ENCODE results near the gene AUTS2.

The AUTS2 gene

DNA sequence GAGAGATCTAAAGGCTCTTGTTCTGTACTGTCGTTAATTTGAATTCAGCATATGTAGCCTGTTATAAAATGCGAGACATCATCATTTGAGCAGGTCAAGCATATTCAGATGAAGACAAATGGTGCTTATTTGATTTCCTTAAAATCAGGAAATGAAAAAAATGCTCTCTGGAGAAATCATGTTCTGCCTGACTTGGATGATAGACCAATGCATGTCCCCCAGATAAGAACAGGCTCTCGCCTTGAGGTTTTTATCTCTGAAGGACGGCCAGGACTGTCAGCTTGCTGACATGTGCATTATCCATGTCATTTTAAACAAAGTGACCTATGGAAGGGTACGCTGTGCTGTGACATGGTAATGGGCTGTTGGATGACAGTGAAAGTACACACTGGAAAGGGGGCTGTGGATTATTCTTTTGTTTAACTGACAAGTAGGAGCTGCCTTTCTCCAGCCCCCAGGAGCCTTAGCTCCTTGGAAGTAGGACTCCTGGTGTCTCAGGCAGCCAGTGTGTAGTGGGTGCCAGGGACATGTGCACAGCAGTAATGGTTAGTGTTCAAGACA lies 838.6 kb downstream of the AUTS2 start:
- TF ChIP-seq POU2F2 (IDR thresholded peaks at IDR 0.05; ENCODE audit: low read depth, low read length) (no peak), SPI1 (IDR thresholded peaks at IDR 0.05; ENCODE audit: low read depth, low read length) (no peak), TAF1 (IDR thresholded peaks at IDR 0.05; ENCODE audit: low read depth, low read length) (no peak), POLR2A (IDR thresholded peaks at IDR 0.05; ENCODE audit: low read depth, low read length) (no peak), POLR2AphosphoS5 (IDR thresholded peaks at IDR 0.05; ENCODE audit: low read depth, low read length) (no peak), PAX5 (IDR thresholded peaks at IDR 0.05; ENCODE audit: insufficient read depth, low read length, severe bottlenecking) (no peak)
- FAIRE-seq (no peak), DNase-seq (ENCODE audit: insufficient read length, low spot score) (no peak)

DNA sequence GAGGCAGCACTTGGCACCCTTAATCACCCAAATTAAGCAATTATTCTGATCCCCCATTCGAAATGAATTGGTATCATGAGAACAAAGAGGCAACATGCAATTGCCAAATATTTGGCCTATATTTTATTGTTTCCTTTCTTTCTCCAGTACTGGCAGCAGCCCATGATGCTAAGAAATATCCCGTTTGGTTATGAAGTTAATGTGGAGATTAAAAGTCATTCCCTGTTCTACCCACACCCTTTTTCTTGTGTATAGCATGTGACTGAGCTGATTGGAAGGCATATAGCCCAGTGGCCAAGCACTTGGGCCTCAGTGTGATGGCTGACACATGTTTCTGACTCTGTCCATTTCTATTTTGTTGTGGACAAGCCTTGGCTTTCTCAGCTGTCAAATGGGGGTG lies 841.4 kb downstream of the AUTS2 start:
- TF ChIP-seq TAF1 (IDR thresholded peaks at IDR 0.05; ENCODE audit: low read depth, low read length) (no peak), POLR2A (IDR thresholded peaks at IDR 0.05; ENCODE audit: low read depth, low read length) (no peak), POLR2AphosphoS5 (IDR thresholded peaks at IDR 0.05; ENCODE audit: low read depth, low read length) (no peak), SPI1 (IDR thresholded peaks at IDR 0.05; ENCODE audit: low read depth, low read length) (no peak), PAX5 (IDR thresholded peaks at IDR 0.05; ENCODE audit: insufficient read depth, low read length, severe bottlenecking) (no peak), POU2F2 (IDR thresholded peaks at IDR 0.05; ENCODE audit: low read depth, low read length) (no peak)
- no peak for FAIRE-seq
- no peak for DNase-seq (ENCODE audit: insufficient read length, low spot score)

DNA sequence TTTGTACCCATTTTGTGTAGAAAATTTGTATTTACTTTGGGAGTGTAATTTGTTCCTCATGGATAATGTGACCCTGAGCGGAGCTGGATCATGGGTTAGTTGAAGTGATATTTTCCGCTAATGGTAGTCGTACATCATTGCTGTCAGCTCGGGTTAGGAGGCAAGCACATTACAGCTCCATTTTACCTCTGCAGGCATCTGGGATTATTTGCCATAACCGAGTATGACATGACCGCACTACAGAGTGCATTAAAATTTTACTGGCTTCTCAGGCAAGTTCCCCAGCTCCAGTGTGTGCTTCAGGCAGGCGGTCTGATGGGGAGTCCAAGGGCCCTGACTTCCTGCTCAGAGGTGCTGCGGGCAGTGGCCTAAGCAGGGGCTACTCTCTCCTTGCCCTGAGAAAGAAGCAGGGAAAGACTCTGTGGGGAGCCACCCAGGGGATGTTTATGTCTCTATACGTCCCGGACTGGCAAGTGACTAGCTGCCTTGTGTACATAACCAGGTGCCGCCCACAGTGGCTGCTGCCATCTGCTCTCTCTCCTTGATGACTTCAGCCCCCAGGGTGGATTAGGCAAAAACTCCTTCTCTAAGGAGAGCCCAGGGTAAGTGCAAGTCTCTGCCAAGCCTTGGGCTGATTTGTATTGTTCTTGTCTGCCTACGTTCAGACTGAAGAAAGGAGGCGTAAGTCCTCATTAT lies 848.3 kb downstream of the AUTS2 start:
- TF ChIP-seq POLR2A (IDR thresholded peaks at IDR 0.05; ENCODE audit: low read depth, low read length) (no peak), SPI1 (IDR thresholded peaks at IDR 0.05; ENCODE audit: low read depth, low read length) (no peak), TAF1 (IDR thresholded peaks at IDR 0.05; ENCODE audit: low read depth, low read length) (no peak), POU2F2 (IDR thresholded peaks at IDR 0.05; ENCODE audit: low read depth, low read length) (no peak), PAX5 (IDR thresholded peaks at IDR 0.05; ENCODE audit: insufficient read depth, low read length, severe bottlenecking) (no peak), POLR2AphosphoS5 (IDR thresholded peaks at IDR 0.05; ENCODE audit: low read depth, low read length) (no peak)
- DNase-seq (ENCODE audit: insufficient read length, low spot score) (no peak), FAIRE-seq (no peak)

DNA sequence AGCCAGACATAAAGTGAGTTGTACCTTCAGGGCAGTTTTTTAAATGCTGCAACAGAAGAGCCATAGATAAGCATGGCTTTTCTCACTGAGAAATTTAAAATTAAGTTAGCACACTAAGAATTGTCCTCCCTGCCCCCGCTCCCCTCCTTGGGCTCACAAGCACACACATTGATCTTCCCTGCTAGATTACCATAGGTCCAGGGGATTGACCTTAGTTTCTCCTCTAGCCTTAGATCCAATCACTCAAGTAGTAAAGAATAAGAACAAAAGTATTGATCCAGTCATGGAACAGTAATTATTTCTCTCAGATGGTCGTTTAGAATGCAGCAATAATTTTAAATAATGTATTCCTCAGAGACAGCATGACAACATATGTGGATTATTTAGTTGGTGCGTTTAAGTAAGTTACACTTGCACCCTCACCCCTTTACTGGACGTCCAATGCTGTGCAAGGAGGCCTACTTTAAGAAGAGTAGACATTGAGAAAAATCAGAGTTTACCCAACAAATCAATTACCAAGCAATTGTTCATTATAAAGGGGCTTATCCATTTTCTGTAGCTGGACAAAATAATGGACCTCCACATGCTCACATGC lies 850.1 kb downstream of the AUTS2 start:
- FAIRE-seq (no peak), DNase-seq (ENCODE audit: insufficient read length, low spot score) (no peak)
- TF ChIP-seq PAX5 (IDR thresholded peaks at IDR 0.05; ENCODE audit: insufficient read depth, low read length, severe bottlenecking) = no peak
- TF ChIP-seq POLR2A (IDR thresholded peaks at IDR 0.05; ENCODE audit: low read depth, low read length) = no peak
- TF ChIP-seq POU2F2 (IDR thresholded peaks at IDR 0.05; ENCODE audit: low read depth, low read length) = no peak
- TF ChIP-seq TAF1 (IDR thresholded peaks at IDR 0.05; ENCODE audit: low read depth, low read length) = no peak
- no peak for TF ChIP-seq SPI1 (IDR thresholded peaks at IDR 0.05; ENCODE audit: low read depth, low read length)
- no peak for TF ChIP-seq POLR2AphosphoS5 (IDR thresholded peaks at IDR 0.05; ENCODE audit: low read depth, low read length)

DNA sequence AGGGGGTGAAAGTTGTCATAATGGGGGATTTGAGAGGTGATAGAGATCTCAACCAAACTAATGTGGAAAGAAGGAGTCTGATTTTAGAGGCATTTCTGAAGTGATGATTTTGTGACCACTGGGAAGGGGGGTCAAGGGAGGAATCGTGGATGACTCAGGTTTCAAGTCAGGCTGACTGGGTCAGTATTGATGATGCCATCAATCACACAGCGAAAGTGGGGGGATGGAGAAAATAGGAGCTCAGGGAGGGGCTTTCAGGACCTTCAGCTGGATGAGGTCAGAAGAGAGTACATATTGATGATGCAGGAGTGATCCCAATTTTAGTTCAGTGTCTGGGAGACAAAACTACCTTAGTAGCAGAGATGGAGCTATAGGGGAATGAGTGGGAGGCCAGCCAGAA lies 852.5 kb downstream of the AUTS2 start:
- FAIRE-seq (no peak), DNase-seq (ENCODE audit: insufficient read length, low spot score) (no peak)
- TF ChIP-seq SPI1 (IDR thresholded peaks at IDR 0.05; ENCODE audit: low read depth, low read length) = no peak
- TF ChIP-seq TAF1 (IDR thresholded peaks at IDR 0.05; ENCODE audit: low read depth, low read length) = no peak
- TF ChIP-seq POU2F2 (IDR thresholded peaks at IDR 0.05; ENCODE audit: low read depth, low read length) = no peak
- TF ChIP-seq POLR2AphosphoS5 (IDR thresholded peaks at IDR 0.05; ENCODE audit: low read depth, low read length) = no peak
- no peak for TF ChIP-seq POLR2A (IDR thresholded peaks at IDR 0.05; ENCODE audit: low read depth, low read length)
- TF ChIP-seq PAX5 (IDR thresholded peaks at IDR 0.05; ENCODE audit: insufficient read depth, low read length, severe bottlenecking) = no peak

DNA sequence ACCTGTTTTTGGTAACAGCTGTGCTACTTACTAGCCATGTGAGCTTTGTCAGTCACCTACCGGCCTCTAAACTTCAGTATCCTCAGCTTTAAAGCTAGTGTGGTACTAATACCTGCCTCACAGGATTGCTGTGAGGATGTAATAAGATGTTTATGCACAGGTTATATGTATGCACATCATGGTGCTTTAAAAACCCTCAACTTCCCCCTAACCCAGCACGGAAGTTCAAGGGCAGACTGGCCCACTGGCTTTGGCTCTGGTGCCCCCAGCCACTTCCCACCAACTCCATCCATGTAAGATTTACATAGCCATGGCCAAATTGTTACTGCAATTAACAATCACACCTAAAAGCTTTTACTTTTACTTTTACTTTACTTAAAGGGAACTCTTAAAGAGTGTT lies 857.6 kb downstream of the AUTS2 start:
- DNase-seq (ENCODE audit: insufficient read length, low spot score) (no peak), FAIRE-seq (peak; percentile 57)
- TF ChIP-seq POLR2AphosphoS5 (IDR thresholded peaks at IDR 0.05; ENCODE audit: low read depth, low read length) (no peak), PAX5 (IDR thresholded peaks at IDR 0.05; ENCODE audit: insufficient read depth, low read length, severe bottlenecking) (no peak), POU2F2 (IDR thresholded peaks at IDR 0.05; ENCODE audit: low read depth, low read length) (no peak), POLR2A (IDR thresholded peaks at IDR 0.05; ENCODE audit: low read depth, low read length) (no peak), SPI1 (IDR thresholded peaks at IDR 0.05; ENCODE audit: low read depth, low read length) (no peak), TAF1 (IDR thresholded peaks at IDR 0.05; ENCODE audit: low read depth, low read length) (no peak)

DNA sequence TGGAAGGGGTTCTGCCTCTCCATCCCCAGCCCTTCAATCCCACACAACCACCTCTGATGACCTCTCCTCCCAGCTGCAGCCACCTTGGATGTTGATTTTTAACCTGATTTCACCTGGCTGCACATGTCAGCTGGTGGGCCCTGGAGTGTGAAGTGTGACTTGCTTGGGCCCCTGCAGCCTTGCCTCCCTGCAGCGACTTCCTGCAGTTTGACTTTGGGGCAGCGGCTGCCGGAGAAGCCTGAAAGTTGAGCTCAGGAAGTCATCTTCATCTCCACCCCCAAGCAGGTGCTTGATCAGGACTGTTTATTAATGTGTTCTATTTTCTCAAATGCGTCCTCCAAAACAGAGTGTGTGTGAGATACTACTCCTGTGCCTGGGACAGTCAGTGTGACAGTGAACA lies 858.4 kb downstream of the AUTS2 start:
- FAIRE-seq (no peak), DNase-seq (ENCODE audit: insufficient read length, low spot score) (no peak)
- TF ChIP-seq POLR2A (IDR thresholded peaks at IDR 0.05; ENCODE audit: low read depth, low read length) (no peak), POLR2AphosphoS5 (IDR thresholded peaks at IDR 0.05; ENCODE audit: low read depth, low read length) (no peak)

DNA sequence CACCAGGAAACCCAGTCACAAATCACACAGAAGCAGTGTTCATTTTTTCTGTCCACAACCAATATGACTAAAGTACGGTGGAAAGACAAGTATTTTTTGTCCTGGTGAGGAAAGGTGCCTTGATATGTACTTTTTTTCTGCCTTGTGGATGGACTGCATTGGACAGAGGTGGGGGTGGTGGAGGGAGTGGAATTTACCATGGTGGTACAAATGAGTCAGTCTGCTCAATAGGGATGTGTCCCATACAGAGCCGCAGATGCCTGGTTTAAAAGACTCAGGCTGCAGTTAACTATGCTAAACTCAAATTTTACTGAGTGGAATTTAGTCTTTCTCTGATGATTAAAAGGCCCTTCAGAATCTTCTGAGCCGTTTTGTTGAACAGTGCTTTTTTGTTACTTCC lies 859.2 kb downstream of the AUTS2 start:
- DNase-seq (ENCODE audit: insufficient read length, low spot score) (no peak), FAIRE-seq (no peak)
- TF ChIP-seq TAF1 (IDR thresholded peaks at IDR 0.05; ENCODE audit: low read depth, low read length) = no peak
- no peak for TF ChIP-seq POLR2AphosphoS5 (IDR thresholded peaks at IDR 0.05; ENCODE audit: low read depth, low read length)
- no peak for TF ChIP-seq SPI1 (IDR thresholded peaks at IDR 0.05; ENCODE audit: low read depth, low read length)
- no peak for TF ChIP-seq POU2F2 (IDR thresholded peaks at IDR 0.05; ENCODE audit: low read depth, low read length)
- TF ChIP-seq PAX5 (IDR thresholded peaks at IDR 0.05; ENCODE audit: insufficient read depth, low read length, severe bottlenecking) = no peak
- no peak for TF ChIP-seq POLR2A (IDR thresholded peaks at IDR 0.05; ENCODE audit: low read depth, low read length)

DNA sequence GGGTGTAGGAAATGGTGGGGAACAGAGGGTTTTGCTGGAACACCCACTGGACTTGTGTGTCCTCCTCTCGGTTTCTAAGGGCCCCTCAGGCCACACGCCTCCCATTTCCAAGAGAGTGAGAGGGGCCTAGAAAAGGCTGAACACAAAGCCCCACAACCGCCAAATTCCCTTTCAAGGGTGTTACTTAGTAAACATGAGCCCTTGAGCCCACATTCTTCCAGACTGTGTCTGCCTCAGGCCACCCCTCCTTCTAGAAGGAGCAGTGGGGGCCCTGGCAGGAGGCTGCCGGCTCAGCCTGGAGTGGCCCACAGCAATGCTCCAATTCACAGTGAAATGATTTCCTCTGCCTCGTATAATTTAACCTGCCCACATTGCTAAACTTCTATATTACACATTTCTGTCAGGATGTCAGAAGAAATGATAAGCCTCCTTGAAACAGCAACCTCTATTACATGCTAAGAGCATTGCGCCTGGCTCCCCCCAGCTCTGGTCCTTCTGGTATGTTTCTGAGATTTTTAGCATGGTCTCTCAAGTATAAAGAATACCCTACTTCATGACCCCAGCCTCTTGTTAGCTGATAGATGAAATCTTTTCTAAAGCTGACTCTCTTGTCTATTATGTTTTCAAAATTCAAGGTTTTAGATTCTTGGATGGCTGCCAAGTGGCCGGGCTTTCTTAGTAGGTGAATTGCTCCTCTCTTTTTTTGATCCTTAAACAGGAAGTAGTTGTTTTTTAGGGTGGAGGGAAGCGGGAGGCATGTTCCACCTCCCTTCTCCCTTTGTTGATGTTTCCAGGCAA lies 859.8 kb downstream of the AUTS2 start:
- TF ChIP-seq POLR2A (IDR thresholded peaks at IDR 0.05; ENCODE audit: low read depth, low read length) = no peak
- no peak for TF ChIP-seq PAX5 (IDR thresholded peaks at IDR 0.05; ENCODE audit: insufficient read depth, low read length, severe bottlenecking)
- no peak for TF ChIP-seq TAF1 (IDR thresholded peaks at IDR 0.05; ENCODE audit: low read depth, low read length)
- TF ChIP-seq POU2F2 (IDR thresholded peaks at IDR 0.05; ENCODE audit: low read depth, low read length) = no peak
- TF ChIP-seq SPI1 (IDR thresholded peaks at IDR 0.05; ENCODE audit: low read depth, low read length) = no peak
- no peak for TF ChIP-seq POLR2AphosphoS5 (IDR thresholded peaks at IDR 0.05; ENCODE audit: low read depth, low read length)
- FAIRE-seq (peak; percentile 38), DNase-seq (ENCODE audit: insufficient read length, low spot score) (no peak)

All from GM12891 (cell line).